Measurements from ENCODE around the gene FXYD2. TPM values are rescaled to one million over a fixed set of nuclear protein-coding genes. Genes with fewer than 3 reads are reported as not detected.
A peak's percentile ranks its signal among the peaks of the same experiment; 100 is the strongest.

Gene FXYD2
- total RNA-seq, 1 donor from 2014 or later, result 0.62 TPM

- DNase-seq, result no peak
These were observed 28.1 kb downstream of the FXYD2 start for GRCh38 chr11:117796456-117796871.

- DNase-seq, result no peak
These were observed 28.7 kb downstream of the FXYD2 start for GRCh38 chr11:117795638-117796455.

- DNase-seq, result no peak
These were observed 29.5 kb downstream of the FXYD2 start for GRCh38 chr11:117794772-117795629.

- DNase-seq, result peak; percentile 35
These were observed 30.4 kb downstream of the FXYD2 start for GRCh38 chr11:117794135-117794534.

- DNase-seq, result no peak
These were observed 31.0 kb downstream of the FXYD2 start for GRCh38 chr11:117793583-117793982.

- DNase-seq, result no peak
These were observed 31.6 kb downstream of the FXYD2 start for GRCh38 chr11:117792992-117793391.

- no peak for DNase-seq
These were observed 32.3 kb downstream of the FXYD2 start for GRCh38 chr11:117792241-117792640.

GRCh38 chr11:117790279-117790678, 34.3 kb downstream of the FXYD2 start:
- no peak for DNase-seq

GRCh38 chr11:117789241-117789640, 35.3 kb downstream of the FXYD2 start:
- DNase-seq, result no peak

GRCh38 chr11:117786135-117786870, 38.2 kb downstream of the FXYD2 start:
- no peak for DNase-seq

- DNase-seq, result no peak
These were observed 42.4 kb downstream of the FXYD2 start for GRCh38 chr11:117782101-117782500.

GRCh38 chr11:117781627-117782026, 42.9 kb downstream of the FXYD2 start:
- no peak for DNase-seq

GRCh38 chr11:117780456-117780855, 44.1 kb downstream of the FXYD2 start:
- no peak for DNase-seq

- no peak for DNase-seq
These were observed 50.0 kb downstream of the FXYD2 start for GRCh38 chr11:117774553-117774952.

- no peak for DNase-seq
These were observed 52.2 kb downstream of the FXYD2 start for GRCh38 chr11:117772360-117772759.

GRCh38 chr11:117771841-117772240, 52.7 kb downstream of the FXYD2 start:
- DNase-seq, result no peak

GRCh38 chr11:117771197-117771596, 53.3 kb downstream of the FXYD2 start:
- DNase-seq, result peak; percentile 53

- no peak for DNase-seq
These were observed 54.5 kb downstream of the FXYD2 start for GRCh38 chr11:117770061-117770460.
